SJSA1 (cell line): ENCODE results near the gene TCP11. TPM values are rescaled to one million over a fixed set of nuclear protein-coding genes. Genes with fewer than 3 reads are reported as not detected.
A peak's percentile ranks its signal among the peaks of the same experiment; 100 is the strongest.

ENCODE experiments used
- DNase-seq, 2 experiments: peaks; one replicate each; pipeline ENCODE4 v3.0.0-alpha.2; 2015 to 2020; ENCODE audit warnings: low spot score in 2 of 2, low read depth in 1 of 2
- H3K27ac ChIP-seq: fragments of 250-450 bp; sonication (Bioruptor Pico); 2 replicates; pipeline ENCODE4 v1.5.1; 2020; ENCODE audit warnings: mild to moderate bottlenecking, moderate library complexity
- H3K27me3 ChIP-seq: fragments of 250-450 bp; sonication (Bioruptor Pico); replicated peaks from 2 replicates; pipeline ENCODE4 v1.5.1; 2020; ENCODE audit warnings: mild to moderate bottlenecking, moderate library complexity
- H3K36me3 ChIP-seq: fragments of 250-450 bp; sonication (Bioruptor Pico); 2 replicates; pipeline ENCODE4 v1.5.1; 2020; ENCODE audit warnings: mild to moderate bottlenecking
- H3K4me1 ChIP-seq: fragments of 250-450 bp; sonication (Bioruptor Pico); replicated peaks from 2 replicates; pipeline ENCODE4 v1.6.1; 2021; ENCODE audit warnings: mild to moderate bottlenecking
- H3K4me3 ChIP-seq: fragments of 250-450 bp; sonication (Bioruptor Pico); 2 replicates; pipeline ENCODE4 v1.5.1; 2020; ENCODE audit warnings: mild to moderate bottlenecking
- H3K9me3 ChIP-seq: fragments of 250-450 bp; sonication (Bioruptor Pico); replicated peaks from 2 replicates; pipeline ENCODE4 v1.5.1; 2020; ENCODE audit warnings: mild to moderate bottlenecking
- total RNA-seq: library from RNA; depleted of rRNA; stranded (reverse); fragments of >200 nt; shearing (Covaris generic); gene quantifications from 2 replicates; pipeline ENCODE4 v1.2.3, GENCODE V29; 2014

TCP11 gene
- total RNA-seq, 1 experiment from 2014 or later = 1.6 TPM

GRCh38 chr6:35083507-35083906, 57.6 kb downstream of the TCP11 start:
- no peaks in the 10 kb centered on the region for H3K27me3 ChIP-seq
- H3K4me1 ChIP-seq = no peaks in the 10 kb centered on the region
- H3K36me3 ChIP-seq = peaks cover 15% of the 10 kb centered on the region; the same call in 1 of the 2 replicates
- no peak overlapping the region for H3K4me3 ChIP-seq
- H3K27ac ChIP-seq = no peak overlapping the region
- DNase-seq = peak in 1 of 2 experiments; percentile 32
- H3K9me3 ChIP-seq = no peaks in the 10 kb centered on the region

DNA sequence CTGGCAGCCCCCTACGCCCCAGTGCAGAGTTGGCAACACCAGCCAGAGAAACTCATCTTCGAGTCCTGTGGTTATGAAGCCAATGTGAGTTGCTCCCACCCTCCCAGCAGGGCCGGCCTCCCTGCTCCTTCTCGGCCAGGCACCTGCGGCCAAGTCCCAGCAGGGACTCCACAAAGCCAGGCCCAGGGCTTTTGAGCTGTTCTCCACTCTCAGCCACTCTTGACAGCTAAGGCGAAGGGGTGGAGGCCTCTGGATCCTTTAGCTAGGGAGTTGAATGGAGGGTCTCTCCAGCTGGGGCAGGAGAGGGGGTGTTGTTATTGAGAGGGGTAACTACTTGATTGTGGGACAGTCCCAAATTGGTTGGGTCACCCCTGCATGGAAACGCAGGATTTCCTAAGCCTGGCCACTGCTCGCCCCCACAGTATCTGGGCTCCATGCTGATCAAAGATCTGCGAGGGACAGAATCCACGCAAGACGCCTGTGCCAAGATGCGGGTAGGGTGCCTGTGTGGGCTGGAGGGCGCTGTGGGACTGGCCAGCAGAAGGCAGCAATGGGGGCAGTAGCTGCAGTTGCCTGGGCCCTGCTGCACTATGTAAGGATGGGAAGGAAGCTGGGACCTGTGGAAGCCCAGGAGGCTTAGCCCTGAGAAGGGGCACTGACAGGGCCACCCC, 58.3 kb downstream of the TCP11 start:
- no peaks in the 10 kb centered on the region for H3K27me3 ChIP-seq
- H3K4me3 ChIP-seq = no peak overlapping the region
- peak in 1 of 2 experiments; percentile 37 for DNase-seq
- no peak overlapping the region for H3K27ac ChIP-seq
- H3K36me3 ChIP-seq = peaks cover 15% of the 10 kb centered on the region; the same call in 1 of the 2 replicates
- no peaks in the 10 kb centered on the region for H3K9me3 ChIP-seq
- no peaks in the 10 kb centered on the region for H3K4me1 ChIP-seq

DNA sequence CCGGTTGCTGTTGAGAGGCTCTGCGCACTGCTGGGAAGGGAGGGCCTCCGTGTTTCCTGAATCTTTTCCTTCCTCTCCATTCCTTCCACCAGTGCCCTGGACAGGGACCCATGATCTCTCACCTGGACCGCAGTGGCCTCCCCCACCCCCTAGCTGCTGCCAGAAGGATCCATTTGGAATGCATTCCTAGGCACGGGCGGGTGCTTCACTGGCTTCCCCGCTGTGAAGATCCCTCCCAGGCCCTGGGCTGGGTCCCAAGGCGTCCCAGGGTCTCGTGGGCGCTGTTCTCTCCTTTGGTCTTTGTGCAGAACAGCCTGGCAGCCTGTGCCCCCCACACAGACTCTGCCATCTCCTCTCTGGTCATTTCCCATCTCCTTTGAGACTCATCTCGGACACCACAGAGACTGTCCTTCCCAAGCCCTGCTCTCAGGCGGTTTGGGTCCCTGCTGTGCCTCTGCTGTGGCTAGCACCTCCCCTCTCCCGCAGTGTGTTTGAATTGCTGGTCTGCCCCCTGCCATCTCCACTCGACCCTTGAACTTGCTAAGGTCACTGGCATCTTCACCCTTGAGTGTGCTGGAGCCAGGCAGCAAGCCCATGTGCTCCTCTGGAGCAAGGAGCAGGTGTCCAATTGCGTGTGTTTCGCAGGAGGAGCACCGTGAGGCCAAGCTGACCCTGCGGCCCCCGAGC, 59.0 kb downstream of the TCP11 start:
- H3K36me3 ChIP-seq = peaks cover 15% of the 10 kb centered on the region; the same call in 1 of the 2 replicates

DNA sequence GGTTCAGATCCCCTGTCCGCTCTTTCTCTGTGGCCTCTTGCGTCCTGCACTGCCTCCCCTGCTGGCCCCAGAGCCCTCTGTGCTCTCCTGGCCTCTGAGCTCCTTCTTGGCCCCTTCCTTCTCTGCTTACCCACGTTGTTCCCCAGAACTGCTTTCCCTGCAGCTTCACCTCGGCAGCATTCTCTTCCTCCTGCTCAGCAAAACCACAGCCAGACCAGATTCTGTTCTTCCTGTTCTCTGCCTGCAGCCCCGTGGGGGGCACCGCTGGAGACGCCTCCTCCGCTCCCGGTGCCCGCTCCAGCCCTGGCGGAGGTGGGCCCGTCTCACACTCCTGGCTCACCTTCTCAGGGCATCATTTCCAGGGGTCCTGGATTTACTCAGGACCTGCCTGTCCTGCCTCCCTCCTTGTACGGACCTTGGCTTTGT, 59.7 kb downstream of the TCP11 start:
- H3K9me3 ChIP-seq = no peaks in the 10 kb centered on the region
- H3K27me3 ChIP-seq = no peaks in the 10 kb centered on the region
- peak in 1 of 2 experiments; percentile 37 for DNase-seq
- no peak overlapping the region for H3K27ac ChIP-seq
- H3K4me3 ChIP-seq = no peak overlapping the region
- peaks cover 15% of the 10 kb centered on the region; the same call in 1 of the 2 replicates for H3K36me3 ChIP-seq
- H3K4me1 ChIP-seq = no peaks in the 10 kb centered on the region

More for the DNA sequence above, 59.0 kb downstream of the TCP11 start:
- Histone ChIP-seq H3K4me3 (no peak overlapping the region), H3K27me3 (no peaks in the 10 kb centered on the region), H3K4me1 (no peaks in the 10 kb centered on the region), H3K27ac (no peak overlapping the region), H3K9me3 (no peaks in the 10 kb centered on the region)
- DNase-seq = peak in 1 of 2 experiments; percentile 37

GRCh38 chr6:35080821-35081425, 60.2 kb downstream of the TCP11 start:
- H3K27ac ChIP-seq = no peak overlapping the region
- no peaks in the 10 kb centered on the region for H3K27me3 ChIP-seq
- no peaks in the 10 kb centered on the region for H3K4me1 ChIP-seq
- H3K9me3 ChIP-seq = no peaks in the 10 kb centered on the region
- no peak overlapping the region for H3K4me3 ChIP-seq
- DNase-seq = peak in 1 of 2 experiments; percentile 34
- H3K36me3 ChIP-seq = peaks cover 15% of the 10 kb centered on the region; the same call in 1 of the 2 replicates

GRCh38 chr6:35080016-35080680, 61.0 kb downstream of the TCP11 start:
- Histone ChIP-seq H3K9me3 (no peaks in the 10 kb centered on the region), H3K4me3 (no peak overlapping the region), H3K36me3 (peaks cover 15% of the 10 kb centered on the region; the same call in 1 of the 2 replicates), H3K4me1 (no peaks in the 10 kb centered on the region), H3K27me3 (no peaks in the 10 kb centered on the region), H3K27ac (no peak overlapping the region)
- DNase-seq = no peak

DNA sequence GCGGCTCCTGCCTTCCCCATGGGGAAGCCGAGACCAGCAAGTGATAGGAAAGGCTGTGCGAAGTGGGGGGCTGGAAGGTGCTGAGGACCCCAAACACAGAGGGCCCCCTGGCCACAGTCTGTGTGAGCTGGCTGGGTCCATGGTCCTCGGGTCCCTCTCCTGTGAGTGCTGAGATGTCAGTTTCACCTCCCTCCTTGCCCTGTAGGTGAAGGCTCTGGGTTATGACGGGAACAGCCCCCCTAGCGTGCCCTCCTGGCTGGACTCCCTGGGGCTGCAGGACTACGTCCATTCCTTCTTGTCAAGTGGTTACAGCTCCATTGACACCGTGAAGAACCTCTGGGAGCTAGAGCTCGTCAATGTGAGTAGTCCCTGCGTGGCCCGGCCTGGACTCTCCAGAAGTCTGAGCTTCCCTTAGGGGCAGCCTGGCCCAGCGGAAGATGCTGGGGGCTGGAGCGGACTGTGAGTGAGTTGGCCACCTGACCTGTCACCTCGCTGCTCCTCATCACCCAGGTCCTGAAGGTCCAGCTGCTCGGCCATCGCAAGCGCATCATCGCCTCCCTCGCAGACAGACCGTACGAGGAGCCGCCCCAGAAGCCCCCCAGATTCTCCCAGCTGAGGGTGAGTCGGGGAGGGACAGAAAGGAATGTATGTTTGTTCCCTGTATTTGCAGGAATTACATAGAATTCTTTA, 61.7 kb downstream of the TCP11 start:
- H3K9me3 ChIP-seq = no peaks in the 10 kb centered on the region
- no peaks in the 10 kb centered on the region for H3K27me3 ChIP-seq
- no peaks in the 10 kb centered on the region for H3K4me1 ChIP-seq
- no peak overlapping the region for H3K27ac ChIP-seq
- no peak for DNase-seq
- H3K4me3 ChIP-seq = no peak overlapping the region
- H3K36me3 ChIP-seq = peaks cover 11% of the 10 kb centered on the region; the same call in 1 of the 2 replicates

- DNase-seq = no peak
- Histone ChIP-seq H3K27me3 (no peaks in the 10 kb centered on the region), H3K27ac (no peak overlapping the region), H3K36me3 (peaks cover 11% of the 10 kb centered on the region; the same call in 1 of the 2 replicates), H3K4me3 (no peak overlapping the region), H3K9me3 (no peaks in the 10 kb centered on the region), H3K4me1 (no peaks in the 10 kb centered on the region)
Measured at GRCh38 chr6:35078896-35079295, 62.2 kb downstream of the TCP11 start.

- H3K9me3 ChIP-seq = no peaks in the 10 kb centered on the region
- H3K4me3 ChIP-seq = no peak overlapping the region
- no peak for DNase-seq
- H3K27ac ChIP-seq = no peak overlapping the region
- H3K27me3 ChIP-seq = no peaks in the 10 kb centered on the region
- peaks cover 11% of the 10 kb centered on the region; the same call in 1 of the 2 replicates for H3K36me3 ChIP-seq
- no peaks in the 10 kb centered on the region for H3K4me1 ChIP-seq
Measured at GRCh38 chr6:35078226-35078850, 62.8 kb downstream of the TCP11 start.

DNA sequence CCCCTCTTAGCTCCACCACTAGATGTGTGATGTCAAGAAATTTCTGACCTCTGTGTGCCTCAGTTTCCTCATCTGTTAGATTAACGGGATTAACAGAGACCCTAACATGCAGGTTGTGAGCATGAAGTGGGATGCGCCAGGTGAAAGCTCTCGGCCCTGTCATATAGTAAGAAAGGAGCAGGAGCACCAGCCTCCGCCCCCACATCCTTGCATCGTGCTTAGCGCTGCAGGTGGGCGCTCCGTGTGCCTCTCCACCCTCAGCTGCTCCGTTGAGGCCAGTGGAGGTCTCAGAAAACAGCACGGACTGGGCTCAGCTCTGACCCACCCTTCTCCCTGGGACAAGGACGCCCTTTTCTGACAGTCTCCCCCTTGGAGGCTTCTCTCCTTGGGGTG, 63.4 kb downstream of the TCP11 start:
- Histone ChIP-seq H3K4me1 (no peaks in the 10 kb centered on the region), H3K9me3 (no peaks in the 10 kb centered on the region), H3K27ac (no peak overlapping the region), H3K36me3 (peaks cover 11% of the 10 kb centered on the region; the same call in 1 of the 2 replicates), H3K4me3 (no peak overlapping the region), H3K27me3 (no peaks in the 10 kb centered on the region)
- DNase-seq = no peak

DNA sequence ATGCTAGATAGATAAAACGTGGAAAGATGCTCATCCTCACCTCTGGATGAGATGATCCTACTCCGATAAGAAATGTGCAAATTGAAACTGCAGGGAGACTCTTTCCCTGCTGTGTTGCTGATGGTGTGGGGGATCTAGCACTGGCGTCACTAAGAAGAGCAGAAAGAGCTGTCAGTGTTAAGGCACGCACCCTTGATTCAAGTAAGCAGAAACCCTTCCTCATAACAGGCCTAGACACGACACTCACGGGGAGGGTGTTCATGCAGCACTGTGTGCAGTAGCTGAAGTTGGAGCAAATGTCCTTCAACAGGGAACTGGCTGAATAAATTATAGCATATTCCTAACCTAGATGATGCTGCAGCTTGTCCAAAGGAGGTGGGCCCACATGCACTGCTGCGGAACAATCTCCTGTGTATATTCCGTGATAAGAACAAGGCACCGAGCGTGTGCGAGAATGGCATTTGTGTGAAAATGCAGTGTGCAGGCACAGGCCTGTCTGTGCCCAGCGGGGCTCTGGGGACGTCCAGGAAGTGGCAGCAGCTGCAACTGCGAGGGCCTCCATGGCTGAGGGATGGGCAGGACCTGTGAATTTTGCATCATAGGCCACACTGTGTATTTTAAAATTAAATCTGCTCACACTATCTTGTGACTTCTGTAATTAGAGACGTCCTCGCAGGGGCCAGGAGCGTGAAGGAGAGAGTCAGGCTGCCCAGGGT, 64.0 kb downstream of the TCP11 start:
- Histone ChIP-seq H3K4me1 (no peaks in the 10 kb centered on the region), H3K9me3 (no peaks in the 10 kb centered on the region), H3K27ac (no peak overlapping the region), H3K27me3 (no peaks in the 10 kb centered on the region), H3K36me3 (peaks cover 11% of the 10 kb centered on the region; the same call in 1 of the 2 replicates), H3K4me3 (no peak overlapping the region)
- DNase-seq = no peak

DNA sequence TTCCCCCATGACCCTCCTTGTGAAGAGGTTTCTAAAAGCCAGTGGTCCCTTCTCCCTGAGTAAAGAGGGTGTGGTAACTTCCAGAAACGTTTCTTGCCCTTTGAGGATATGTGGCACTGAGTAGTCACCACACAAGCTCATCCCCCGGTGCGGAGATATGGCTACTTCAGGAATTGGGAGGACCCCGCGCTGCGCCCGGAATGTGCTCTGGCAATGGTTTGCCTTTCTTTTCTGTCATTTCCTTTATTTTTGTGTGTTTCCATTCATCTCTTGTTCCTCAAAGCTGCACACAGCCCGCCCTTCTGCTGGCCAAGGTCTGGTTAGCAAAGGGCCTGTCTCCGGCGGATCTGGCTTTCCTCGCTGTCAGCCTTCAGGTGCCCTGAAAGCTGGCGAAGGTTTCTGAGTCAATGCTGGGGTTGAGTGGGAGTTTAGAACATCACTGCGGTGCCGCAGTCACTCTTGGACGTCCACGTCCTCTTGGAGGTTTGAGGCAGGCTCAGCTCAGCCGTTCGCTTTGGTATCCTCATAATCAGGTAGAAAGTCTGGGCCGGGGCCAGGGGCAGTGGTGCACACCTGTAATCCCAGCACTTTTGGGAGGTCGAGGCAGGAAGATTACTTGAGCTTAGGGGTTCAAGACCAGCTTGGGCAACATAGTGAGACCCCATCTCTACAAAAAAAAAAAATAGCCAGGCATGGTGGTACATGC, 67.2 kb downstream of the TCP11 start:
- Histone ChIP-seq H3K36me3 (no peaks in the 10 kb centered on the region), H3K4me1 (no peaks in the 10 kb centered on the region), H3K9me3 (no peaks in the 10 kb centered on the region), H3K27ac (no peak overlapping the region), H3K4me3 (no peak overlapping the region), H3K27me3 (no peaks in the 10 kb centered on the region)
- no peak for DNase-seq
